ENCODE data around the gene MGAT1.

The MGAT1 gene

DNA sequence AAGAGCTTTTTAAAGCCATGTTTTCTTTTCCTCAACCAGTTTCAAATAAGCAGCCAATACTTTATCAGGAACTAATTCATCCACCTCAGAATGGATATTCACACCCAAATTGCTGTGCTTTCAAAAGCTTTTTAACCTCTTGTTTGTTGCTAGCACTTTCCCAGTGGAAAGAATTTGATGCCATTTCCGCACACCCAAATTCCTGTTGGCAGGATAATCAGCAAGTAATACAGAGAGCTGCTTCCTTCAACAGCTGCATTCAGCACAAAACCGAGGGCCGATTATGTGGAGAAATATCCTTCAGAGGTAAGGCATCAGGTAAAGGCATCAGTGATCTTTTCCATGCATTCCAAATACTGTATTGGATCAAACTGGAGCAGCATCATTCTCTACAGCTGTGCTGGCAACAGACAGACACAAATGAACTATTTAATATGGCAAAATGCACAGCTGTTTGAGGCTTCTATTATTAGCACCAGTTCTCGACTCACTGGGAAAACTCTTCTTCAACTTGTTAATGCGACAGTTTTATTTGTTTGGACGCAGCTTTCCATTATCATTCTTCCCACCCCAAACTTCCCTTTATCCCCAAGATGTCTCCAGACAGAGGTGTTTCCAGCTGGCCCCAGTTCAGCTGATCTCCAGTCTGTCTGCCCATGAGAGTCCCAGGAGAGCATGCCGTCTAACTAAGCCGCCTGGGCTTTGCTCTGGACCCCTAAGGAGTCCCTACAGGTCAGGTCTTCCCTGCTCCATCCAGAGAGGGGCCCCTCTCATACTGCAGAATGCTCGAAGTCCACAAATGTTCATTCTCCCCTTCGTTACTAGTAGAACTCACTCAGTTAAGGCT lies 22.2 kb upstream of the MGAT1 start:
- no peak for DNase-seq (ENCODE audit: low read depth in 2 of 2)

GRCh38 chr5:180823940-180824629 lies 21.5 kb upstream of the MGAT1 start:
- no peak for DNase-seq (ENCODE audit: low read depth in 2 of 2)

DNA sequence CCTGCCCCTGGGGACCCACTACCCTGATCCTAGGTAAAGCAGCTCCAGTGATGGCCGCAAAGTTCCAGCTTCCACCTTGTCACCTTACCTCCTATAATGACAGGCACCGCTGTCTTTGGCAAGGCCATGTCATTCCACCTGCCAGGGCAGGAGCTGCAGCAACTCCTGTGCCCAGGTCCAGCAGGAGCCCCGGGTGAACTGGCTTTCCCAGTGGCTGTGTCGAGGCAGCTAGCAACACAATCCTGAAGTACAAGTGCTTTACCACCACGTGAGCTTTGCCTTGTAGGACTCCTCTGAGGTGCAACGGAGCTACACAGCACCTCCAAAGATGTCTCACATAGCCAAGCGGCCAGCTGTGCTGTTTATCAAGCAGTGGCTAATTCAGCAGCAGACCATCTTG lies 20.7 kb upstream of the MGAT1 start:
- no peak for DNase-seq (ENCODE audit: low read depth in 2 of 2)

- DNase-seq (ENCODE audit: low read depth in 2 of 2) = no peak
These were observed 18.9 kb upstream of the MGAT1 start for GRCh38 chr5:180821538-180821937.

- DNase-seq (ENCODE audit: low read depth in 2 of 2) = no peak
These were observed 18.2 kb upstream of the MGAT1 start for GRCh38 chr5:180820788-180821321.

- no peak for DNase-seq (ENCODE audit: low read depth in 2 of 2)
These were observed 16.2 kb upstream of the MGAT1 start for GRCh38 chr5:180818677-180819341.

- DNase-seq (ENCODE audit: low read depth in 2 of 2) = no peak
These were observed 15.5 kb upstream of the MGAT1 start for GRCh38 chr5:180817893-180818674.

DNA sequence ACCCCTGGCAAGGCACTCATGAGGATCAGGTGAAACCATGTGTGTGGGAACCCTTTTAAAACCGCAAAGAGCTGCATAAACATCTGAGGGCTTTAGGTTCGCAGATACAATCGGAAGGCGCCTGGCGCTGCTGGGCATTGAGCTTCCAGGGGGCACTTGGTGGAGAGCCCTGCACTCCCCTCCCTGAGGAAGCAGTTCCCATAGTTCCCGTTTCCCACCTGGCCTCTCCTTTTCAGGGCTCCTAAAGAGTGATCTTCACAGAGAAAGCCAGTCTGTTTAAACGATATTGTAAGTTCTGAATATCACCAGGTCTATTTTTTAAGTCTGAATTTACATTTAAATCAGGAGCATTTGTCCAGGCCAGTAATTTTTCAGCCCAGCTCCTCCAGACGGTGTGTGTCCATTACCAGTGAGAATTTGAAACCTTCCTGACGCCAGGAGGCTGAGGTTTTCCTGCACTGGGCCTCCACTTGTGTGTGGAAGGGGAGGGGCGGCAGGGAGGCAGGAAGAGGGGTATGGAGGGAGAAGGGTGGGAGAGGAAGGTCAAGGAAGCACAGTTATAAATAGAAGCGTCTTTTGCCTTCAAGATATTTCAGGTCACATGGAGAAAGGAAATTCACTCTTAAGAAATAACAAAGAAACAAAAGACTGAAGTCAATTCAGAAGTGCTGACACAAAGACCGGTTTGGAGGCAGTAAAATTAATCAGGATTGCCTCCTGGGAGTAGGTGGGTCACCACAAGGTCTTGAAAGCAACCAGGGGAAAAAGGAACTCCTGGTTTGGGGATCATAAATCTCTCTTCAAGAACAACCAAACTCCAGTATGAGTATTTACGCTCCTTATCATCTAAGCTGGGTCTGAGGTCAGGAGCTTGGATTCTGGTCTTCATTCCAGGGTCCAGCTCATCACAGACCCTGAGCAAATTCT lies 14.3 kb upstream of the MGAT1 start:
- no peak for DNase-seq (ENCODE audit: low read depth in 2 of 2)

DNA sequence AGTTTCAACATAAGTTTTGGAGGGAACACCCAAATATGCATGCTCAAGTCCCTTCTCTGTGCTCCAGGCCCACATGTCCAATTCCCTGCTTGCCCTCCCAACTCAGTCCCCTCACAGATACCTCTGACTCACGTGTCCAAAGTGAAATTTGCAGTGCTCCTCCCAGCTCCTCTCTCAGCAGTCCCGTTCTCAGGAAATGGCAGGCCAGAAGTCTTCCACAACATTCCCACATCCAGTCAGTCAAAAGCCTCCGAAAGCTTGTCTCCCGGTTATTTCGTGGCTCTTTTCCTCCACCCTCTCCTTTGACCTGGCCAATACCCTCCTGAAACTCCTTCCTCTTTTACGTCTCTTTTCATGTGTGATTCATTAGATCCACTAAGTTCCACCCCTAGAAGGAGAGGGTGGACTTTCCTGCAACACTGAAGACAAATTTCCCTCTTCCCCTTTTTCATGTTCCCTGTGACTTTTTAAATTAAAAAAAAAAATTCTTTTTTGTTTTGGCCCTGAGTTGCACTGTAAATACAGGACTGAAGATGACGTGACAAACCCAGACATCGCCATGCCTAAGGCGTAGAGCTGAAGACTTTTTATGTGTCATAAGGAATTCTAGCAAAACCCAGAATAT lies 12.8 kb upstream of the MGAT1 start:
- DNase-seq (ENCODE audit: low read depth in 2 of 2) = no peak

DNA sequence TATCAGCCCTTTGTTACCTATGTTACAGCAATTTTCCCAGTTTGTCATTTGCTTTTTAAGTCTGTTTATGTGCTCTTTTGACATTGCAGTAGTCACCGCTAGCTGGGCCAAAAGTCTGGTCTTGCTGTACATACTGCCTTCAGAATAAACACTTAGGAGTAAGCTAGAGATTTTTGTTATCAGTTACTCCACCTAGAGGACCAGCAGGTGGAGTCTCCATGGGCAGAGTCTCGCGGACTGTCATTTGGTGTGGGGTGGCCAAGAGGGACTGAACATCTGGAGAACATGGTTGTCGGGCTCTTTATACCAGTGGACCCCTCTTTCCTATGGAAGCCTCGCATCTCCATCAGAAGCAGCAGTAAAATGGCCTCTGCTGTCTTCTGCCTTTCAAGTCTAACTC lies 10.8 kb upstream of the MGAT1 start:
- no peak for DNase-seq (ENCODE audit: low read depth in 2 of 2)

DNA sequence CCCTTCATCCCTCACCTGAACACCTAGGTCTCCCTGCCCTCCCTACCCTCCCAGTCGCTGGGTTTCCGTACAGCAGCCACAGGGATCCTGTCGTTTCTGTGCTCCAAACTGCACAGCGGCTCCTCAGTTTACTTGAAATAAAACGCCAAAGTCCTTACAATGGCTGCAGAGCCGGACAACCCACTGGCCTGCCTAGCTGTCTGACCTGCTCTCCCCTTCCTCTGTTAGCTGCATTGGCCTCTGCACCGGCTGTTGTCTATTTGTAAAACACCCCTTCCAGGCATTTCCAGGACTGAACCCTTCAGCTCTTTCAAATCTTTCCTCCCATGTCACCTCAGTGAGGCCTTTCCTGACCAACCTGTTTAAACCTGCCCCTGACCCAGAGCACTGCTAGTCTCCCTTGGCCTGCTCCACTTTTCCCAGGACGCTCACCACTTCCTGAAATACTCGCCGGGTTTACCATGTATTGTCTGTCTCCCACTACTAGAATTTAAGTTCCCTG lies 9.1 kb upstream of the MGAT1 start:
- no peak for DNase-seq (ENCODE audit: low read depth in 2 of 2)

DNA sequence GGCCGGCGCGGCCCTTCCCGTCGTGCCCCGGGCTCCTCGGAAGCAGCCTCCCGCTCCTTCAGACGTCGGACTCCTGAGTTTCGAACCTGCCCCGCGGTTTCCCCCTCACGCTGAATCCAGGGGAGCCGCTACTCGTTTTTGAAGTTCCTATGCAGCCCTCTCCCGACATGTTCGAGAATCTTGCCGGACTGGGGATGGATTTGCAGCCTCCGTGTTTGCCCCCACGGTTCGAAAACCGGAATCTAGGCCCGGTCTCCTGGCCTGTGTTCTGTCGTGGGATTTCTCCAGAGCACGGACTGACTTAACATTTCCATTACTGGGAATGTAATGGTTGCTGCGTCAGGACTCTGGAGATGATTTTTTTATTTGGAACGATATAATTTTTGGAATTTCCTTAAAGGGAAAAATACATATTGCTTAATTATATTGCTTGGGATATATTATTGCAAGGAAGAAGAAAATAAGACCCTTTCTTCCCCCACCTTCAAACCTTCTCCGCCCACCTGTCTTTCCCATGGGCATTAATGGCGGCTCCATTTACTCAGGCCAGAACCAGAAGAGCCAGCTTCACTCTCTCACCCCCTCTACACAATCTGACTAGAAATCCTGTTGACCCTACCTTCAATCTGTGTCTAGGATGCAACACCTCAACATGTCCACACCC lies 8.5 kb upstream of the MGAT1 start:
- DNase-seq (ENCODE audit: low read depth in 2 of 2) = no peak

DNA sequence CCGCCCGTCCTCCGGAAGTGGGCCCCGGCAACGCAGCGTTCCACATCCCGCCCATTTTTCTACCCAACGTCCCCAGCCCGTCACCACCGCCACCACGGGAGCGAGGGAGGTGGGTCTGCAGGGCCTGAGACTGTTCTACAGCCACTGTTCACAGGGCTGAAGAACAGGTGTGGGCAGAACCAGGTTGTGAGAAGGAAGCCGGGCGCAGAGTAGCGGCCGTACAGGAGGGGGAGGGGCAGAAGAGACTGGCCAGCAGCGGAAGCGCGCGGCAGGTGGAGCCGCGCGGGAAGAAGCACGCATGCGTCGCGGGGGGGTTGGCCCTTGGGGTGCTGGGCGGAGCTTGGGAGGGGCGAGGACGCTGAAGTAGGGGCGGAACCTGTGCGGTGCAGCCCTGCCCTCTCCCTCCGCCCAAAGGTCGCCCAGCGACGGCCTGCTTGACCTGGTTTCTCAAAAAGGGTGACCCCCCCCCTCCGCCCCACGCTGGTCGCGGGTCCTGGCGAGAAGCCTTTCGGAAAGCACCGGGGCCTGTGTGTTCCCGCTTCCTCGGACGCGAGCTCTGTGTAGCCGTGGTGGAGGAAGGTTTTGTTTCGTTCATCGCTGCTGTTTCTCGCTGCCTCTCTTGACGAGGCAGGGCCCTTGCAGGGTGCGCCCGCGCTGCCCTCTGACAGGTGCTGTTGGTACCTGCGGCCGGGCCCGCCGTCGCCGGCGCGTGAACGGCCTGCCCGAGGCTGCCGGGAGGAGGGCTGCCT lies 7.8 kb upstream of the MGAT1 start:
- DNase-seq (ENCODE audit: low read depth in 2 of 2) = peak; percentile 91 to 92

GRCh38 chr5:180809403-180810209 lies 7.0 kb upstream of the MGAT1 start:
- DNase-seq (ENCODE audit: low read depth in 2 of 2) = peak; percentile 61 to 72

DNA sequence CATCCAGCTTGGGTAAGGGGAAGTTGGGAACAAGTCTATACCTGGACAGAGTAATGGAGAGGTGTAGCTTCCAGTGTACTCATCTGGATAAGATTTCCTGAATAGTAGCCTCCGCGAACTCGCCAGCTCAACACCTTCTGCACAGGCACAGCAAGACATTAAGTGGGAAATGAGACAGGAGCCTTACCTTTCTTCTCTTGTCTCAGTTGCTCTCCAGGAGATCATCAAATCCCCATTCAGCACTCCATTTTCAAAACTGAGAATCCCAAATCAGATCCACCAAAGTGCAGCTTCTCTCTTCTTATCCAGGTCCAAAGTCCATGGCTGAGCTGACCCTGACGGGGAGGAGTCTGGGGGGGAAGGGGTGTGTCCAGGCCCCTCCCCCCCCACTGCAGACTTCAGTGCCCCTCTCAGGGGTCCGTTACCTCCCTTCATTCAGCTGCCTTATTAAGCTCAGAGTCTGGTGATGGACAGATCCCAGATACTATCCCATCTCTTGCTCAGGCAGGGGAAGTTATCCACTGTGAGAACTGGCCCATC lies 5.9 kb upstream of the MGAT1 start:
- no peak for DNase-seq (ENCODE audit: low read depth in 2 of 2)

GRCh38 chr5:180807654-180808414 lies 5.2 kb upstream of the MGAT1 start:
- no peak for DNase-seq (ENCODE audit: low read depth in 2 of 2)

DNA sequence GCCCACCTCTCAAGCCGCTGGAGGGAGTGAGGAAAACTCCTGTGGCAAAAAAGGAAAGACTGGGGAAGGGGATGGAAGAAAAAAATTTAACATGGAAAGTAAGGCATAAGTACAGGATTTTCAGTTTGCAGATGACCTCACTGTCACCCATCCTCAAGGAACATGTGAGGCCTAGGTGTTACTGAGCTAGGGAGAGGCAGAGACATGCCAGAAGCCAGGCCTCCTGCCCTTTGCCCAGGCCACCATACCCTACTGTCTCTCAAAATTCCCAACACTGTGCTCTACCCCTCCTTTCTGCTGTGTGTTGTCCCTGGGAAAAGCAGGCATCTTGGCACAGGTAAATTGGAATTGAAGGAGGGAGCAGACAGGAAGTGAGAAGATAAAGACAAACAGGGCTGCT lies 4.4 kb upstream of the MGAT1 start:
- DNase-seq (ENCODE audit: low read depth in 2 of 2) = no peak

Data from stimulated activated CD8-positive, alpha-beta memory T cell treated with anti-CD3 and anti-CD28 coated beads, Interleukin-7, amount 100 ng/mL, for 1 hour (primary cell).